GM19452 (cell line): Measurements from ENCODE around the gene HECTD4.
"Not testable (repeated sequence)": the region's sequence is repeated elsewhere in the genome, so short reads cannot be mapped to it uniquely, and the experiment has no call there.

Experiments
- ATAC-seq: cut with Tn5 transposase; IDR thresholded peaks from one replicate; pipeline ENCODE4 v1.9.1; 2021; ENCODE audit not compliant: unreplicated experiment

HECTD4 gene

DNA sequence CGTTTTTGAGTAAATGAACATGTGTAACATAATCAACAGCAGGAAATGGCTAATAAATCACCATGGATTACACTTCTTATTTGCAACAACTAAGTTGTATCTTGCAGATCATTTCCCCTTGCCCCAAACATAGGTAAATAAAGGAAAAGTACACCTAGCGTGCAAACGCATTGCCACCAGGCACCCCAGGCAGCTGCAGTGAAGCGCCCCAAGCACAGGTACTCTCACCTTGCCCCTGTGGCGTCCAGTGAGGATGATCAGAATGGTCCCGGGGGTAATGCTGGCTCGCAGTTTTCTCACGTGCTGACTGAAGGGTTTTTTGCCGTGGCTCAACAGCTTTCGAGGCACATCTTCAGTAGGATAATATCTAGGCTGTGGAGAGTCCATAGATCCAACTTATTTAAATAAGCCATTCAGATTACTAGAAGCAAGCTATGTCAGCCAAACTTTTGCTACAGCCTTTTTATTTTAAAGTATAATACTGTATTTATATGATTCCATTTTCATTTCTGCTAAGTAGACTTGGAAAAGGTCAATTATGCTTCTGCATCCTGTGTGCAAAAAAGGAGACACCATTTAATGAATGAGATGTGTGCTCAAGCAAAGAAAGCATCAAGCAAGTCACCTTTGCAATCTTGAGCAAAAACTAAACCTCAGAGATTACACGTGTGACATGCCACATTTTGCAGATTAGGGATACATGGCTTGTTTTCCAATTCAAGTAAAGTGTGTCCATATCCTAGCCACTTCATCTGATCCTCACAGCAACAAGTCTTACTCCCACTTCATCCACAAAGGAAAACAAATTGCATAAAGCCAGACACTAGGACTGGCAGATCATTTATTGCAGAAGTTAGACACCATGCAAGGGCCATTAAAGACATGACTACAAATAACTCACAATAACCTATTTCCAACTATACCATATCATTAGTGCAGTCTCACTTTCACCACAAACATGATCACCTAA is 24.6 kb upstream of the HECTD4 start:
- no peak for ATAC-seq

DNA sequence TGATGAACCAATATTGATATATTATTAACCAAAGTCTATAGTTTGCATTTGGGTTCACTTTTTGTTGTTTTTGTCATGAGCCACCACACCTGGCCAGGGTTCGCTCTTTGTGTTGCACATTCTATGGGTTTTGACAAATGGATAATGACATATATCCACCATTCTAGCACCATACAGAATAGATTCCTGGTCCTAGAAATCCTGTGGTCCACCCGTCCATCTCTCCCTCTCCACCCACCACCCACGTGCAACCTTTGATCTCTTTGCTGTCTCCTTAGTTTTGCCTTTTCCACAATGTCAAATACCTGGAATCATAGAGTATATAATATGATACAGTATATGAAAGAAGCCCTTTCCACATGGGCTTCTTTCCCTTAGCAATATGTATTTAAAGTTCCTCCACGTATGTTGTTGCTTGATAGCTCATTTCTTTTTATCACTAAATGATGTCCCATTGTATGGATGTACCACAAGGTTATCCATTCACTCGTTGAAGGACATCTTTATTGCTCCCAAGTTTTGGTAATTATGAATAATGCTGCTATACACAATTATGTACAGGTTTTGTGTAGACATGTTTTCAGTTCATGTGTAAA is 19.8 kb upstream of the HECTD4 start:
- ATAC-seq = no peak

DNA sequence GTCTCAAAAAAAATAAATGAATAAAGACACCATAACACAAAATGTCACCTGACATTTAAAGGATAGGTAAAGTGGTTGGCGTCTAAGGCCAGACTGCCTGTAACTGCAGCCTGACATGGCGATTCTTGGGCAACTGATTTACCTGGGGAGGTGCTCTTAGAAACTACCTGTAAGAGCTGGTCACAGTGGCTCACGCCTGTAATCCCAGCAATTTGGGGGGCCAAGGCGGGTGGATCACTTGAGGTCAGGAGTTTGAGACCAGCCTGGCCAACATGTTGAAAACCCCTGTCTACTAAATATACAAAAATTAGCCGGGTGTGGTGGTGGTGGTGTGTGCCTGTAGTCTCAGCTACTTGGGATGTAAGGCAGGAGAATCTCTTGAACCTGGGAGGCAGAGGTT is 18.8 kb upstream of the HECTD4 start:
- no peak for ATAC-seq

DNA sequence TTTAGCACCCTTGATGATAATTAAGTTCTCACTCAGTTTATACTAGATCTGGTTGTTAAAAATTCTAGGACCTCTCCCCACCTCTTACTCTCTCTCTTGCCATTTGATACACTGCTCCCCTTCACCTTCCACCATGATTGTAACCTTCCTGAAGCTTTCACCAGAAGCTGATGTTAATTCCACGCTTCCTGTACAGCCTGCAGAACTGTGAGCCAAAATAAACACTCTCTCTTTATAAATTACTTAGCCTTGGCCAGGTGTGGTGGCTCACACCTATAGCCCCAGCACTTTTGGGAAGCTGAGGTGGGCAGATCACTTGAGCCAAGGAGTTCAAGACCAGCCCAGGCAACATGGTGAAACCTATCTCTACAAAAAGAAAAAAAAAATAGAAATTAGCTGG is 11.1 kb upstream of the HECTD4 start:
- no peak for ATAC-seq

DNA sequence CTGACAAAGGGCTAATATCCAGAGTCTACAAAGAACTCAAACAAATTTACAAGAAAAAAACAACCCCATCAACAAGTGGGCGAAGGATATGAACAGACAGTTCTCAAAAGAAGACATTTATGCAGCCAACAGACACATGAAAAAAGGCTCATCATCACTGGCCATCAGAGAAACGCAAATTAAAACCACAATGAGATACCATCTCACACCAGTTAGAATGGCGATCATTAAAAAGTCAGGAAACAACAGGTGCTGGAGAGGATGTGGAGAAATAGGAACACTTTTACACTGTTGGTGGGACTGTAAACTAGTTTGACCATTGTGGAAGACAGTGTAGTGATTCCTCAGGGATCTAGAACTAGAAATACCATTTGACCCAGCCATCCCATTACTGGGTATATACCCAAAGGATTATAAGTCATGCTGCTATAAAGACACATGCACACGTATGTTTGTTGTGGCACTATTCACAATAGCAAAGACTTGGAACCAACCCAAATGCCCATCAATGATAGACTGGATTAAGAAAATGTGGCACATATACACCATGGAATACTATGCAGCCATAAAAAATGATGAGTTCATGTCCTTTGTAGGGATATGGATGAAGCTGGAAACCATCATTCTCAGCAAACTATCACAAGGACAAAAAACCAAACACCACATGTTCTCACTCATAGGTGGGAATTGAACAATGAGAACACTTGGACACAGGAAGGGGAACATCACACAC is 7.9 kb upstream of the HECTD4 start:
- not testable (repeated sequence) for ATAC-seq

DNA sequence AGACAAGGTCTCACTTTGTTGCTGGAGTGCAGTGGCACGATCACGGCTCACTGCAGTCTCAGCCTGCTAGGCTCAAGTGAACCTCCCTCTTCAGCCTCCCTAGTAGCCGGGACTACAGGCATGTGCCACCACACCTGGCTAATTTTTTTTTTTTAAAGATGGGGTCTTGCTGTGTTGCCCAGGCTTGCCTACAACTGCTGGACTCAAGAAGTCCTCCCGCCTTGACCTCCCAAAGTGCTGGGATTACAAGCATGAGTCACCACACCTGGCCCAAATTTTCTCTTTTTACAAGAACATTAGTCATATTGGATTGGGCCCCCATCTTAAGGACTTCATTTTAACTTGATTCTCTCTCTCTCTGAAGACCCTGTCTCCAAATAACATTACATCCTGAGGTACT is 7.0 kb upstream of the HECTD4 start:
- ATAC-seq = no peak

DNA sequence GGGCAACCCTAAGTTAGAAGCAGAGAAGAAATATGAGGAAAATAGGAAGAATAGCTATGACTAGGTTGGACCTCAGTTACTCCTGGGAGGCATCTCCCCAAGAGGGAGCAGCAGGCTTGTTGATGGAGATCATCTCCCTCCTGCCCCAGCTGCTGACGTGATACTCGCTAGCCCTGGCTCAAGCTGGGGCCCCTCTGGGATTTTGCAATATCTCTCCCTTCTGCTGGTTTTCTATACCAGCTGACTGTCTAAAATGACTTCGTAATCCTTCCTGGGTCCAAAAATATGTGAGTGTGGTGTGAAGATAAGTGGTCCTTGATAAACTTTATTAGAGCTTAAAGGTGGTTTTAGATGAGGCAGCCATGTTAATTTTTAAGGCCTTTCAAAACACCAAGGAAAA is 4.5 kb upstream of the HECTD4 start:
- no peak for ATAC-seq

DNA sequence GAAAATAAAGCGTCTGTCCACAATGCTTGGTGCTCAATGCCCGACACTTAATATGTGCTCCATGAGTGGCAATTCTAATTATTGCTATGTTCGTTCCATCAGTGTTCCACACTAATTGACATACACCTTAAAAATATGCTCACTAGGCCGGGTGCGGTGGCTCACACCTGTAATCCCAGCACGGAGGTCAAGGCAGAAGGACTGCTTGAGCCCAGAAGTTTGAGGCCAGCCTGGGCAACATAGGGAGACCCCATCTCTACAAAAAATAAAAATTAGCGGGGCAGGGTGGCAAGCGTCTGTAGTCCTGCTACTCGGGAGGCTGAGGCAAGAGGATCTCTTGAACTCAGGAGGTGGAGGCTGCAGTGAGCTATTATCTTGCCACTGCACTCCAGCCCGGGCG is 635 bp upstream of the HECTD4 start:
- no peak for ATAC-seq

DNA sequence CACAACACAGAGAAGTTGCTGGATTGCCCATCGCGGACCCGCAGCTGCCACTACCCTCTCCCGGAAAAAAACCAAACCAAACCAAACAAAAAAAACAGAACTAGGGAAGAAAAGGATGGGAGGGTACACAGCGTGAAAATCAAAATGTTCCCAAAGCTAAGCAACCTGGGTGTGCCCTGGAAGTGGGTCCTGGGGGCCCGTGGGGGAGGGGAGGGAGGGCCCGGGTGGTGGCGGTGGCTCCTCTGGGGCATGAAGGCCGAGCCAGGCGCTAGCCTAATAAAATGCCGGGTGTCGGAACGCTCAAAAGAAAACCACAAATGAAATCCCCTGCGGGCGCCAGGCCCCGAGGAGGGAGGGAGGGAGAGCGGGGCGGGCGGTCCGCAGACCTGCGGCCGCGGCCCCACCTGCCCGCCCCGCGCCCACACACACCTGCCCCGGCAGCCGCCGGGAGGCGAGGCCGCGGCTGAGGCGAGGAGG is 787 bp downstream of the HECTD4 start:
- ATAC-seq = peak; percentile 39

DNA sequence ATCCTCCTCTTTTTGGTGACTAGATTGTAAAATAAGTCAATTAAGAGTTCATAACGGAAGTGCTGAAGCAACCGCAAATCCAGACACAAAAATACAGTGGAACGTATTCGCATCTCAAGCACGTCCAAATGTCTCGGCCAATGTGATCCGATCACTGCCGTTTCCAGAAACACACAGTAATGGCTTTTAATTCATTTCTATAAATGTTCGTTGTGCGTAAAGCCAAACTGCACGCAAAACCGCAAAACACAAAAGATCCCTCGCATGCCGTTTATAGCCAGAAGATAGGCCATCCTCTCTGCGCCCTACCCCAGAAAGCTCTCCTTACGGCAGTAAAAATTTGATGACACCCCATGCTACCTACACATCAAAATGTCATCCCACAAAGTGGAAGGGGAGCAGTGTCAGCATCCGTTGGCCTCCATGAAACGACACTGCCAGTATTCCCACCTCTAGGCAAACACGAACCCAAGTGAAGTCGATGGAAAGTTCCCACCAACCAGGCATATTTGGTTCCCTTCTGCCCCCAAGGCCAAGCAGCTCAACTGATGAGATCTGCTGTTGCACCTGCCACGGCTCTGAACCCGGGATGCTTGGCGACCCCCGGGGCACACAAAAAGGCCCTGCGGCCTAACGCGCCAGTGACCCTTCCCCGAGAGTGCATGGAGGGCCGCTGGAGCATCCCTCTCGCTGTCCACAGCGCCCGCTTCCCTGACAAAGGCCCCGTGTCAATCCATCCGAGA is 1.4 kb downstream of the HECTD4 start:
- ATAC-seq = no peak

DNA sequence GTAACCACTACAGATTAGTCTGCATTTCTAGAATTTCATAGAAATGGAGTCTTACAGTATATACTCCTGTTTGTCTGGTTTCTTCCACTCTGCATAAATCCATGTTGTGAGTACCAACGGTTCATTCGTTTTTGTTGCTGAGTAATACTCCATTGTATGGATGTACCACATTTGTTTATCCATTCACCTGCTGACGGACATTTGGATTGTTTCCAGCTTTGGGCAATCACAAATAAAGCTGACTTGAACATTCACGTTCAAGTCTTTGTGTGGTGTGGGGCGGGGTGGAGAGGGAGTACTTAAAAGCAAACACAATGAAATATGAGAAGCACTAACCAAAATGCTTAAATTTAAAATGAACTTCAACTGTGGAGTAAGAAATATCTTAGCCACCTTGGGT is 7.1 kb downstream of the HECTD4 start:
- ATAC-seq = no peak

DNA sequence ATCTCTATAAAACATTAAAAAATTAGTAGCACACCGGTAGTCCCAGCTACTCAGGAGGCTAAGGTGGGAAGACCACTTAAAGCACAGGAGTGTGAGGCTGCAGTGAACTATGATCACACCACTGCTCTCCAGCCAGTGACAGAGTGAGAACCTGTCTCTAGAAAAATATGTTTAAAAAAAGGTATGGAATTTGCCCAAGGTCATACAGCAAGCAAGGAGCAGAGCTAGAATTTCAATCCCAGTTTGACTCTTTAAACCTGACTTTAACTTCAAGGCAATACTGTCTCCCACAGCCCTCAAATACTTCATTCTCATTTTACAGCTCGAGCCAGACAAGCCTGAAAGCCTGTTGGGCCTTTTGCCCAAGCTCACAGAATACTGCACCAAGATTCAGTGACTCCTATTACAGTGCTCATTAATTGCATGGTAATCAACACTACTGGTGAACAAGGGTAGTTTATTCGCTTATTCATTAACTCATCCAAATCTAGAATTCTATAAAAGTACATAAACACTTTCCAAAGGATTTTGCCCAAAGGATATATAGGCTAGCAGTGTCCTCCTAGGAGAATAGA is 8.0 kb downstream of the HECTD4 start:
- ATAC-seq = no peak

DNA sequence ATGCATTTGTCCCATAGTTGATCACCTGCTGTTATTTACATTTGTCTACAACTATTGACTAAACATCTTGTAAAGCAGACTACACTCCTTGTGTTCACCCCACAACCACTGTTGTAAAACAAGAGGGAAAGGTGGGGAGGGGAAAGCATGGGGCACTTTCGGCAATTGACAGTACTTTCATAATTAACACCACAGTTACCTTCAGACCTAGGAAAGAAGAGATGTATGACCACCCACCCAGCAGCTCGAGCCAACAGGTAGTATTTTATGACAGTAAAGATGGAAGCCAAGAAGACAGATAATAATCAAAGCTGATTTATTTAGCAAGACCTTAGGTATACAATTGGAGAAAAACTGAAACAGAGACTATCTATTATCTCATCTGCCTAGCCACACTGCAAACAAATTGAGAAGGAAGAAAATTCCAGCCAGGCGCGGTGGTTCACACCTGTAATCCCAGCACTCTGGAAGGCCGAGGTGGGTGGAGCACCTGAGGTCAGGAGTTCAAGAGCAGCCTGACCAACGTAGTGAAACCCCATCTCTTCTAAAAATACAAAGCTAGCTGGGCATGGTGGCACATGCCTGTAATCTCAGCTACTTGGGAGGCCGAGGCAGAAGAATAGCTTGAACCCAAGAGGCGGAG is 11.2 kb downstream of the HECTD4 start:
- no peak for ATAC-seq

DNA sequence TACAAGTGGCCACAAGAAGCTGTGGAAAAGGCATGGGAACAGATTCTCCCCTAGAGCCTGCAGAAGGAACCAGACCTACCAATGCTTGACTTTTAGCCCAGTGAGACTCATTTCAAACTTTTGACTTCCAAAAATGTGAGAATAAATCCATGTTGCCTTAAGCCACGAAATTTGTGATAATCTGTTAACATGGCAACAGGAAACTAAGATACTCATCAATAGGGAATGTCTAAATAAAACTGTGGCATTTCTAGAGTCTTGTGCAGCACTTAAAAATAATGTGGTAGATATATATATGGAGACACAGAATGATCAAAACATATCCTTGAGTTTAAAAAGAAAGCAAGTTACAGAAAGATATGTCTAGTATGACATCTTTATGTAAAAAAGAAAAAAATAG is 12.0 kb downstream of the HECTD4 start:
- no peak for ATAC-seq

DNA sequence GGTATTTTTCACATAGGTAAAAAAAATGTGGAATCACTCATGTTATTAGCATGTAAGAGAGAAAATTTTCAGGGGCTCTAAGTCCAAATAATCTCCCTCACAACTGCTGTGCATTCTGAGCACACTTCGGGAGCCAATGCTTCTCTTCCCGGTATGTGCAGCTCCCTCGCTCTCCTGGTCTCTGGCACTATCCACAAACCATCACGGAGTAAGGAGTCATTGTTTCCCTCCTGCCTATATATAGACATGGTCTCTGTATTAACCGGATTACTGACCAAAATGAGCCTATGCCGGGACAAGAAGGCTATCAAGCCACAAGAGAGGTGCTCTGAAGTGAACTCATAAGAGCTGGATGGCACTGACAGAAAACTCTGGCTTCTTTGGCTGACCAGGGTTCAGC is 13.4 kb downstream of the HECTD4 start:
- ATAC-seq = no peak

DNA sequence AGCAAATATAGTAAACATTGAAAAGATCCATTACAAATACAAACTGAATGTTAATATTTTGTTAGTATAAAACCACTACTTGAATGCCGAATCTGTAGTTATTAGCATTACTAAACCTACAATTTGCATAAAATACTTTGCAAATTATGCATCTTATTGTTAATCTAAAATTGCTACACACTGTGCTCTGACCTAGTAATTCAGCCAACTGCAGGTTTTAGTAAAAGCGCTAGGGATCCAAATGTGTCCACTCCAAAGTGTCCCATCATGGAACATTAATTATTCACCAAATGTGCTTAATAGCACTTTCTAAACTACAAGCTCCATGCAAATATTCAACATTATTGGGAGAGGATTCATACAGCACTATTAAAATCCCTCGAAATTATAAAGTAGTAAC is 14.3 kb downstream of the HECTD4 start:
- no peak for ATAC-seq

DNA sequence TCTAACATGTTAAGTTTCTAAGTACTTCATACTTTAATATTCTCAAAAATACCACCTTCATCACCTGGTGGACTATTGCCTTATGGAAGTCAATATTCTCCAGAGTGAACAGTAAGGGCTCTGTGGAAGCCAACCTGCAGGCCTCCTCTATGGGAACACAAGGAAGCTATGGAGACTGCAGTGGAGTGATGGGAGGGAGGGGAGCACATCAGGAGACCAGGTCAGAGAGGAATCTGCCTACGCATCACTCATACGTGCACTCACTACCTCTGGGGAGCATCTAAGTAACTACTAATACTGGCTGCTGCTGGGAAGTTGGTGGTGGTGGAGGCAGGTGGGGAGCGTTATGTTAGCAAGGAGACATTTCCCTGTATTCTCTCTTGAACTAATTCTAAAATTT is 19.9 kb downstream of the HECTD4 start:
- no peak for ATAC-seq

DNA sequence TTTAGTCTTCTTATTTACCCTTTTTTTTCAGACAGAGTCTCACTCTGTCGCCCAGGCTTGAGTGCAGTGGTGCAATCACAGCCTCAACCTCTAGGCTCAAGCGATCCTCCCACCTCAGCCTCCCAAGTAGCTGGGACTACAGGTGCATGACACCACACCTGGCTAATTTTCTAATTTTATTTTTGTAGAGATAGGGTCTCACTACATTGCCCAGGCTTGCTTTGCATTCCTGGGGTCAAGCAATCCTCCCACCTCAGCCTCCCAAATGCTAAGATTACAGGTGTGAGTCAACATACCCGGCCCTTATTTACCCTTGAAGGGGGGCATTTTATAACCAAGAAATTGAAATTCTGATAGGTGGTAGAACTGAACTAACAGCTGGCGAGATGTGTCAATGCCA is 21.0 kb downstream of the HECTD4 start:
- no peak for ATAC-seq

DNA sequence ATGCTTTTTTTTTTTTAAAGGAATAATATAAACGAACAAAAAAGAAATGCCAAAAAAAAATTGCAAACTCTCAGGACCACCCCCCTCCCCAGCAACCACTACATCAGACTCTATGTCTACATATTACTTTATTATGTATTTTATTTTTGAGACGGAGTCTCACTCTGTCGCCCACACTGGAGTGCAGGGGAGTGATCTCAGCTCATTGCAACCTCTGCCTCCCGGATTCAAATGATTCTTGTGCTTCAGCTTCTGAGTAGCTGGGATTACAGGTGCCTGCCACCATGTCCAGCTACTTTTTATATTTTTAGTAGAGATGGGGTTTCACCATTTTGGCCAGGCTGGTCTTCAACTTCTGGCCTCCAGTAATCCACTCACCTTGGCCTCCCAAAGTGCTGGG is 22.9 kb downstream of the HECTD4 start:
- ATAC-seq = no peak

DNA sequence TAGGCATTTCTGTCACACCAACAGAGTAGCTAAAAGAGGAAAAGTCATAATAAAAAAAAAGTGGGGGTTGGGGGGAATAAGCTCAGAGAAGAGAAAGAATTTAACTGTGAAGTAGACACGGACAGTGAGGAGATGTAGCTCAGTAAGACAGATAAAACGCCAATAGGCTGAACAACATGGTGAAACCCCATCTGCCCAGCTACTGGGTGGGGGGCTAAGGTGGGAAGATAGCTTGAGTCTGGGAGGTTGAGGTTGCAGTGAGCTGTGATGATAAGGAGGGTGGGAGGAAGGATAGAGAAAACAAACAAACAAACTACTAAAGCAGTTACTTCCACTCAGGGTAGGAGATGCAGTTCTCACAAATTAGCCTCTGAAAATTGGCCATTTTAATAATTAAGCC is 25.0 kb downstream of the HECTD4 start:
- ATAC-seq = no peak
